ENCODE results near the gene SPRY4.

SPRY4 gene

GRCh38 chr5:142317753-142318152 lies 7.1 kb downstream of the SPRY4 start:
- H3K27ac ChIP-seq = no peak overlapping the region
- no peak for DNase-seq (ENCODE audit: low read depth, low spot score)

- no peak overlapping the region for H3K27ac ChIP-seq
- DNase-seq (ENCODE audit: low read depth, low spot score) = no peak
Measured at GRCh38 chr5:142317173-142317572, 7.6 kb downstream of the SPRY4 start.

DNA sequence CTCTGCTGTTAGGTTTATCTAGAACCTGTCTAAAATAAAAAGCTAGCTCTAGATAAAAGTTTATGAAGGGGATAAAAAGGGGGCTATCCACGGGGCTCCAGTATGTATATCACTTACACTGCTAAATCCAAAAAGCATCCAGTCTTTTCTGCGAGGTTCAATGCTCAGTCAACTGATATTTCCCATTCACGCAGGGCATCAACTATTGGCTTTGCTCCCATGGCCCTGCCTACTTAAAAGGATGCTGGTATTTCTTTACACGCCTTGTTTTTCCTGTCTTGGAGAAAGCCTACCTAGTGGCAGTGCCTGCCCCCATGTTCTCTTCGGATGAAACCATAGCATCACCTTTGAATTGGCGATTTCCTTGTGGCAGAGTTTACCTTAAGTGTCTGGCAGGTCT lies 8.1 kb downstream of the SPRY4 start:
- H3K27ac ChIP-seq = no peak overlapping the region
- DNase-seq (ENCODE audit: low read depth, low spot score) = no peak

- no peak for DNase-seq (ENCODE audit: low read depth, low spot score)
Measured at GRCh38 chr5:142316051-142316450, 8.8 kb downstream of the SPRY4 start.

GRCh38 chr5:142315096-142315900 lies 9.5 kb downstream of the SPRY4 start:
- no peak for DNase-seq (ENCODE audit: low read depth, low spot score)
- no peak overlapping the region for H3K27ac ChIP-seq

More at GRCh38 chr5:142316051-142316450, 8.8 kb downstream of the SPRY4 start:
- H3K27ac ChIP-seq = no peak overlapping the region

DNA sequence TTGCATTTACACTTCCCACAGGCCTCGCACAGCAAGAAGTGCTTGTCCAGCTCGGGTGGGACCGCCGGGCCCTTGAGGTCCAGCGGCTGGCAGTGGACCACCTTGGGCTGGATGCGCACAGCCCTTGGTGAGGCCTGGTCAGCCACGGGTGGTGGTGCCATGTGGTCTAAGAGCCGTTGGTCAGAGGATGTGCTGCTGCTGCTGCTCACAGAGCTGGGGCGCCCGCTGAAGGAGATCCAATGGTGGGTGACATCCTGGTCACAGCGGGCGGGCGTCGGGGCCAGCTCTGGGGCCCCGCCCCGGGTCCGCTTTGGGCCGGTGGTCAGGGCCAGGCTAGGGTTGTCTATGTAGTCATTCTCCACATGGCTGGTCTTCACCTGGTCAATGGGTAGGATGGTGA lies 10.2 kb downstream of the SPRY4 start:
- no peak overlapping the region for H3K27ac ChIP-seq
- no peak for DNase-seq (ENCODE audit: low read depth, low spot score)

- no peak overlapping the region for H3K27ac ChIP-seq
- DNase-seq (ENCODE audit: low read depth, low spot score) = no peak
Measured at GRCh38 chr5:142314109-142314508, 10.7 kb downstream of the SPRY4 start.

- DNase-seq (ENCODE audit: low read depth, low spot score) = no peak
- no peak overlapping the region for H3K27ac ChIP-seq
Measured at GRCh38 chr5:142313682-142314081, 11.1 kb downstream of the SPRY4 start.

- H3K27ac ChIP-seq = no peak overlapping the region
- DNase-seq (ENCODE audit: low read depth, low spot score) = no peak
Measured at GRCh38 chr5:142313275-142313674, 11.5 kb downstream of the SPRY4 start.

GRCh38 chr5:142312399-142312798 lies 12.4 kb downstream of the SPRY4 start:
- H3K27ac ChIP-seq = no peak overlapping the region
- no peak for DNase-seq (ENCODE audit: low read depth, low spot score)

DNA sequence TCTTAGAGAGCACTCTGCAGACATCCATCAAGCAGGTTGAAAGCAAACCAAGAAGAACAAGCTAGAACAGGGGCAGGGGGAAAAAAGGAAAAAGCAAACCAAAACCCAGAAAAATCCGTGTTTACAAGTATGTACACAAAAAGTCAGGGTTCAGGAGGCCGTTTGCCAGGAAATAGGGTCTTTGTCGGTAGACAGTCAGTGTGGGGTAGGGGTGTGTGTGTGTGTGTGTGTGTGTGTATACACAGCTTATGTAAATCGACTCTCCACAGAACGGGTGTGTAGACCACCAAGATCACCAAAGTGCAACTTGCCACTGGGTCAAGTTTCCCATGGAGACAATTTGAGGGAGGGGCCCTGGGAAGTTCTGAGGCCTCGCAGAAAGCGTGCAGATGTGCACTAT lies 13.1 kb downstream of the SPRY4 start:
- no peak overlapping the region for H3K27ac ChIP-seq
- DNase-seq (ENCODE audit: low read depth, low spot score) = no peak

DNA sequence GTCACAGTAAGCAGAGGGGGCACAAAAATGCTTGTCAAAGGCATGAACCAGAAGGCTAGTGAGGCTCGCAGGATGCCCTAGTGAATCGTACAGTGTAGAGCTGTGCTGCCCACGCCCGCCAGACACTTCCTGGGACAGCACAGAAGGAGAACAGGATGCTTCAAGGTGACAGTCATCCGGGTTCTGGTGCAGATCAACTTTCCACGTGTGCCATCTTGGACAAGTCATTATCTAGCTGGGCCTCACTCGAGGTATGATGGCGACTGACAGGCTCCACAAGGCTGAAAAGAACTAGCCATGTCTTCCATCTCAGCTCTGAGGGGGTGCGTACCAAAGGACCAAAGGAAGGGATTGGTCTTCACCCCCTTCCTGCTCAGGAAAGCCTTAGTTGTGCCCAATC lies 14.0 kb downstream of the SPRY4 start:
- DNase-seq (ENCODE audit: low read depth, low spot score) = no peak
- no peak overlapping the region for H3K27ac ChIP-seq

- no peak overlapping the region for H3K27ac ChIP-seq
- no peak for DNase-seq (ENCODE audit: low read depth, low spot score)
Measured at GRCh38 chr5:142309747-142310318, 15.0 kb downstream of the SPRY4 start.

- H3K27ac ChIP-seq = no peak overlapping the region
- no peak for DNase-seq (ENCODE audit: low read depth, low spot score)
Measured at GRCh38 chr5:142308358-142308757, 16.5 kb downstream of the SPRY4 start.

- DNase-seq (ENCODE audit: low read depth, low spot score) = no peak
- H3K27ac ChIP-seq = no peak overlapping the region
Measured at GRCh38 chr5:142307146-142307890, 17.5 kb downstream of the SPRY4 start.

- H3K27ac ChIP-seq = no peak overlapping the region
- no peak for DNase-seq (ENCODE audit: low read depth, low spot score)
Measured at GRCh38 chr5:142306077-142306502, 18.7 kb downstream of the SPRY4 start.

DNA sequence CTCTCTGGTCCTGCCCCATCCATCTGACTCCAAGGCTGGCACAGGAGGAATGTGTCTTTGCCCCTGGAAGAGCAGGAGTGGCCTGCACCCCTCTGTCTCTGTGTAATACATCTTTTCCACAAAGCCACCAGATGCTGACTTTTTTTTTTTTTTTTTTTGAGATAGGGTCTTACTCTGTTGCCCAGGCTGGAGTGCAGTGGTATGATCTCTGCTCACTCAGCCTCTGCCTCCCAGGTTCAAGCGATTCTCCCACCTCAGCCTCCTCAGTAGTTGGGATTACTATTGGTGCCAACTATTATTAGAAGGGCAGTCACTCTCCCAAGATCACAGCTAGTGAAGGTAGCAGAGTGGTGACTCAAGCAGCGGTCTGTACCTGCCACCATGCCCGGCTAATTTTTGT lies 19.6 kb downstream of the SPRY4 start:
- DNase-seq (ENCODE audit: low read depth, low spot score) = no peak

GRCh38 chr5:142304013-142304701 lies 20.7 kb downstream of the SPRY4 start:
- no peak overlapping the region for H3K27ac ChIP-seq

More for the DNA sequence above, 19.6 kb downstream of the SPRY4 start:
- H3K27ac ChIP-seq = no peak overlapping the region

DNA sequence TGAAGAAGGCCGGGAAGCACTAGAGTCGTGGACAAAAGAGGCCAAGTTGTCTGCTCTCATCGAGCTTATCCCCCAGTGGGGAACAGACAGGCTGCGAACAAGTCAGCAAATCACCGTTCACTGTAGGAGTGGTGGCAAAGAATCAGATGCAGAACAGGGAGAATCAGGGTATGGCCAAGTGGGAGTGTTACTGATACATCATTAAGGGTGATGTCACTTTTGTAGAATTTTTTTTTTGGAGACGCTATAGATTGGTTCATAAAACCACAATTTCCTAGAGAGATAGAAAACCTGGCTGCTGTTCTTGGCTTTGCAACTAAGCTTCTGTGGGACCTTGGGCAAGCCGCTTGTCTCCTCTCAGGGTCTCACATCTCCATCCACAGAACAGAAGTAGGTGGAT lies 21.3 kb downstream of the SPRY4 start:
- no peak overlapping the region for H3K27ac ChIP-seq
- DNase-seq (ENCODE audit: low read depth, low spot score) = no peak

More at GRCh38 chr5:142304013-142304701, 20.7 kb downstream of the SPRY4 start:
- DNase-seq (ENCODE audit: low read depth, low spot score) = no peak

- H3K27ac ChIP-seq = no peak overlapping the region
- no peak for DNase-seq (ENCODE audit: low read depth, low spot score)
Measured at GRCh38 chr5:142301540-142301939, 23.3 kb downstream of the SPRY4 start.

DNA sequence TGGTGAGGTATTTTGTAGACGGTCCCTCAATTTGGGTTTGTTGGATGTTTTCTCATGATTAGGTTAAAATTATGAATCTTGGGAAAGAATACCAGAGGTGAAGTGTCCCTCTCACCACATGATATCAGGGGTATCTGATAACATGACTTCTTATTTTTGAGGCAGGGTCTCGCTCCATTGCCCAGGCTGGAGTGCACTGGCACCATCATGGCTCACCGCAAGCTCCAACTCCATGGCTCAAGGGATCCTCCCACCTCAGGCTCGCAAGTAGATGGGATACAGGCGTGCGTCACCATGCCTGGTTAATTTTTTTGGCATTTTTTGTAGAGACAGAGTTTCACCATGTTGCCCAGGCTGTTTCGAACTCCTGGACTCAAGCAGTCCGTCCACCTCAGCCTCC lies 24.1 kb downstream of the SPRY4 start:
- no peak overlapping the region for H3K27ac ChIP-seq
- no peak for DNase-seq (ENCODE audit: low read depth, low spot score)
